Bronchial smooth muscle cell (primary cell): ENCODE data around the gene COLEC12. TPM values are rescaled to one million over a fixed set of nuclear protein-coding genes. Genes with fewer than 3 reads are reported as not detected.

ENCODE experiments used
- total RNA-seq: library from RNA; depleted of rRNA; stranded (reverse); fragments of >200 nt; gene quantifications from 2 replicates; pipeline ENCODE4 v1.2.1, GENCODE V29; 2014

COLEC12 gene
- total RNA-seq, result 64.0 and 144 TPM in 2 replicates

GRCh38 chr18:500632-501405 is at the start of gene COLEC12:
COLEC12 (minus strand) TSS chr18:500701; CDS start chr18:500514, 187 bp downstream.

DNA sequence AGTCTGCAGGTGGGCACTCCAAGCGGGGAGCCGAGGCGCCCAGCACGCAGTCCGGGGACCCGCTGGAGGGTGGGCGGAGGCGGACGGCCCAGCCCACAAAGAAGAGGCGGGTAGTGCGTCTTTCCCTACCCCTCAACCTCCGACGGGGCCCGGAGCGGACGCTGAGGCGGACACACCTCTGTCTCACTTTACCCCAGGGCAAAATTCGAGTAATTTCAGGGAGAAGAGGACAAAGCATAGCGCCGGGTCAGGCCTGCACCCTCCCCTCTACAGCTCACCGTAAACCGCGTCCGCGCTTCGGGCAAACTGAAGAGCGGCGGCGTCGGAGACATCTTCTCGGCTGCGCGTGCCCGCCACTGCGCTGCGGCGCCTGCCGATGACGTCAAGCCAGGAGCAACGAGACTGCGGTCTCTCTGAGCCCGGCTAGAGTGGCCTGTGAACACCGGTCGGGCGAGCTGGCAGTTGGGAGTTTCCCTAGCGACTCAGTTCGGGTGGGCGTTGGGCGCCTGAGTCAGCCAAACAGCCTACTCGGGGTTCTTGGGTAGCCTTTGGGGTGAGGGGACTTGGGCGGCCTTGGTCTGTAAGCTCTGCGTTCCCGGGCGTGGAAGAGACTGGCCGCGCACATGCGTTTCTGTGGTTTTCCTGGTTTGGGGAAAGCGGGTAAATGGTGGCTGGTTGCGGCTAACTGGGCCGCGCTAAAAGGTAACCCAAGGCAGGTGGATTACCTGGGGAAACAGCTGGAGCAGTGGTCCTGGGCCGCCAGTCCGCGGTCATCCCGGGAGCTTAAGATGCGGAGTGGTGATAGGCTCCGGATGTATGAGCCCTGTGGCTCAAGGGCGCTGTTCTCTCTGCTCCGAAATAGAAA is 232.6 kb downstream of the COLEC12 start, which contains the start of gene THOC1:
Gene THOC1 (minus strand): TSS at position 360 of the 865 bp plus-strand sequence. CDS start 28 bp downstream, at position 332.

Other genes starting within 250 kb of the COLEC12 start
- gene THOC1, start 232.7 kb downstream of the COLEC12 start, total RNA-seq, result 30.3 and 33.7 TPM in 2 replicates
- not detected in 2 replicates for gene CETN1, start 79.7 kb upstream of the COLEC12 start, total RNA-seq
- gene CLUL1, start 96.3 kb upstream of the COLEC12 start, total RNA-seq, result not detected in 2 replicates
- gene TYMS, start 157.0 kb upstream of the COLEC12 start, total RNA-seq, result 13.7 and 16.2 TPM in 2 replicates
- 36.4 and 37.5 TPM in 2 replicates for gene ENOSF1, start 211.9 kb upstream of the COLEC12 start, total RNA-seq